ENCODE measurements around the gene ANKRD33B. TPM values are rescaled to one million over a fixed set of nuclear protein-coding genes. Genes with fewer than 3 reads are reported as not detected.
"Not testable (repeated sequence)": the region's sequence is repeated elsewhere in the genome, so short reads cannot be mapped to it uniquely, and the experiment has no call there.

ANKRD33B gene
- total RNA-seq, 1 experiment from 2014 or later: 9.6 TPM

DNA sequence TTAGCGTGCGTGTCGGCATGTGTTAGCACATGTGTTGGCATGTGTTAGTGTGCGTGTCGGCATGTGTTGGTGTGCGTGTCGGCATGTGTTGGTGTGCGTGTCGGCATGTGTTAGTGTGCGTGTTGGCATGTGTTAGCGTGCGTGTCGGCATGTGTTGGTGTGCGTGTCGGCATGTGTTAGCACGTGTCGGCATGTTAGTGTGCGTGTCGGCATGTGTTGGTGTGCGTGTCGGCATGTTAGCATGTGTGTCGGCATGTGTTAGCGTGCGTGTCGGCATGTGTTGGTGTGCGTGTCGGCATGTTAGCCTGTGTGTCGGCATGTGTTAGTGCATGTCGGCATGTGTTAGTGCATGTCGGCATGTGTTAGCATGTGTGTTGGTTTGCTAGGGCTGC lies 14.8 kb upstream of the ANKRD33B start:
- not testable (repeated sequence) for DNase-seq, H3K27me3 ChIP-seq, H3K9me3 ChIP-seq

DNA sequence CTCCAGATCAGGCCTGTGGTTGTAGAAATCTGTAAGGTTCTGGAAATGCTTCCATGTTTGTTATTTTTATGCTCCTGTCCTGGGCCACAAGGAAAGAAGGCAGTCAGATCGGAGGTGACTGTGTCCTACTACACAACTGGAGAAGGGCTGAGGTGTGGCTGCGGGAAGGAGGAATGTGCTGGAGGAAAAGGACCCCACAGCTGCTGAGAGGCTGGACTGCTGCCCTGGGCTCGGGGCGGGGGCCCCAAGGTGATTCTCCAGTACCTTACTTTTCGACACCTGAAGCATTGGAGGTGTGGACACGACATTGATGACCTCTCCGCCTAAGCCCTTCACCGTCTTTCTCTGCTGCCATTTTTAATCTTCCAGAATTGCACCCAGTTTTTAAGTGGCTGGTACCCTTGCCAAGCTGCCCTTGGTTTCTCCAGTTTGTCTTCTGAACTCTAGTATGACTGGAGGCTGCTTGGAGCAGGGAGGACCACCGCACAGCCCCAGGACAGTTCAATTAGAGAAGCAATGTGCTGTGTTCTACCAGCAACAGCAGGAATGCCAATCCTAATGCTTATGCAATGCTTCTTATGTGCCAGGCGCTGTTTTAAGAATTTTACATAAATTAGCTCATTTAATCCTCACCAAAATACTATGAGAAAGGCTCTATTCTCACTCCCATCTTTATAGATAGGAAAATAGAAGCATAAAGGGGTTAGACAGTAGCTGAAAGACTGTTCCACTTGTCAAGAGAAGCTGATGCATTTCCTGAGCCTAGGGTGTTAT lies 13.5 kb upstream of the ANKRD33B start:
- no peak for DNase-seq
- H3K9me3 ChIP-seq: no peaks in the 10 kb centered on the region
- H3K36me3 ChIP-seq: no peaks in the 10 kb centered on the region
- H3K4me3 ChIP-seq: no peak overlapping the region
- H3K27me3 ChIP-seq: no peaks in the 10 kb centered on the region

More for the DNA sequence above, 14.8 kb upstream of the ANKRD33B start:
- not testable (repeated sequence) for H3K36me3 ChIP-seq, H3K4me3 ChIP-seq

DNA sequence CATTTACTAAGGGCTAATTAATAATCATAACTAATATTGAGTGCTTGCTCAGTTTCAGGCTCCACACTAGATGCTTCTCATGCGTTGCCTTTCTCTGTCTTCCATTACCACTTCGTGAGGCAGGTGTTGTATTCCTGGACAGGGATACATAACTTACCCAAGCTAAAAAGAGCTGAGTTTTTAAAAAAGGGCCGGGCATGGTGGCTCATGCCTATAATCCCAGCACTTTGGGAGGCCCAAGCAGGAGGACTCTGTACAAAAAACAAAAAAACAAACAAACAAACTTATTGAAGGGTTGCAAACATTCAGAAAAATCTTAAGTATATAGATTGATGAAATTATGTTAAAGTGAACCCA lies 12.1 kb upstream of the ANKRD33B start:
- no peak overlapping the region for H3K4me3 ChIP-seq
- no peaks in the 10 kb centered on the region for H3K36me3 ChIP-seq
- DNase-seq: no peak

DNA sequence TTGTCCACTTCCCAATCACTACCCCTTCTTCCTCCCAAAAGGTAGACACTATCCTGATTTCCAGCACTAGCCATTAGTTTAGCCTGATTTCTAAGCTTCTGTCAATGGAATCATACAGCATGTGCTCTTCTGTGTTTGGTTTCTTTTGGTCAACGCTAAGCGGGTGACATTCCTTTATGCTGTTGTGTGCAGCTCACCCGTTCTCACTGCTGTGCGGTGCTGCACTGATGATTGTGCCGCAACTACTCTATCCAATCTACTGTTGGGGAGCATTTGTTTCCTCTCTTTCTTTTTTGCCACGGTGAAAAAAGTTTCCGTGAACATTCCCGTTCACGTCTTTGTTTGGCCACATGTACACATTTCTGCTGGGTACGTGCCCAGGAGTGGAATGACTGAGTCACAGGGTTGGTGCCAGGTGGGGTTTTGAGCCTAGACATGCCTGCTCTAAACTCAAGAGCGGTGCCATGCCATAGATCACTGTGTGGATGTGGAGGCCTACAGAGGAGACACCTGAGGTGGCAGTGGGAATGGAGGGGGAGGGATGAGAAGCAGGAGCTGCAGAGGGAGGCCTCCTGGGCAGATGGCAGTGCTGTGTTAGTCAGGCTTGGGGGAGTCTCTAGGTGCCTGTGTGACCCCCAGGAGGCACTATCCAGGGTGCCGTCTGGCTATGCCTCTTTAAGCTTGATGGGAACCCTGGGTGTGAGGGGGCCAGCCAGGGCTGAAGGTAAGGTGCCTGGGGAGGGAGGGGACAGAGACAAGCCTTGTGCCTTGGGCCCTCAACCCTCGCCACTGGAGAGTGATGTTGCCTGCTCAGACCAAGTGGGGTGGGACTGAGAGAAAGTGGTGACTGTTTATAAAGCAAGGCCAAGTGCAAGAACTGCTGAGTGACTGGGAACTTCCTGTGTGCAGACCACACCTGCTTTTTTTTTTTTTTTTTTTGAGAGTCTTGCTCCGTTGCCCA lies 11.4 kb upstream of the ANKRD33B start:
- peak; percentile 75 for DNase-seq
- no peak overlapping the region for H3K4me3 ChIP-seq
- H3K27me3 ChIP-seq: no peaks in the 10 kb centered on the region
- H3K9me3 ChIP-seq: no peaks in the 10 kb centered on the region
- no peaks in the 10 kb centered on the region for H3K36me3 ChIP-seq

More for the DNA sequence above, 12.1 kb upstream of the ANKRD33B start:
- no peaks in the 10 kb centered on the region for H3K27me3 ChIP-seq
- H3K9me3 ChIP-seq: no peaks in the 10 kb centered on the region

DNA sequence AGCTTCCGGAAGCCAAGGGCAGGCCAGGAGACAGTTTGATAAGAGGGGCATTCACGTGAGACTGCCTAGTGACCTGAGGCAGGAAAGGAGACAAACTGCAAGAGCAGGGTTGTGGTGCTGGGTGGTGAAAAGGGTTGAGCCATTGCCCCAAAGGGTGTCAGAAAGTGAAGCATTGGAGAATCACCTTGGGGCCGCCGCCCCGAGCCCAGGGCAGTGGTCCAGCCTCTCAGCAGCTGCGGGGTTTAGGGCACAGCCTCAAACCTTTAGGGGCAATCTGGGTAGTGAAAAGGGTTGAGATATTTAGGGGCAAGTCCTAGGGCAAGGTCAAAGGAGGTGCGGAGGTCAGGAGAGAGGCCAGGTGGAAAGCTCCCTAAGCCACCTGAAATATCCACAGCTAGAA lies 10.4 kb upstream of the ANKRD33B start:
- H3K9me3 ChIP-seq: no peaks in the 10 kb centered on the region
- no peak for DNase-seq
- H3K4me3 ChIP-seq: no peak overlapping the region
- no peaks in the 10 kb centered on the region for H3K27me3 ChIP-seq
- no peaks in the 10 kb centered on the region for H3K36me3 ChIP-seq

DNA sequence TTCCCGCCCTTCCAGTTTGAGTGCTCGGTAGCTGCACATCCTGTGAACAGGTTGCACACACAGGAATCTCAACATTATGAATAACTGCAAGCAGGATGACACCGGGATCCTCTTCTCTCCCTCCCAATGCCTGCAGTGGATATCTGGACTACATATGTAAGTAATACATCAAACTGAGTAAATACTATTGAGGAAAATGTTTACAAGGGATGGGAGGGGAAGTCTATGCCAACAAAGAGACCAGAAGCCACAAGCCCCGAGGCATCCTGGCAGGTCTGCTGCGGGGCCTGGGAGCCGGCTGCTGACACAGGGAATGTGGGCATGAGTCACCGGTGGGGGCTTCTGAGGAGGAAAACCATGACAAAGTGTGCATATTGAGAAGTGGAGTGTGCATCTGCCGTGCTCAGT lies 8.6 kb upstream of the ANKRD33B start:
- Histone ChIP-seq H3K9me3 (no peaks in the 10 kb centered on the region), H3K4me3 (no peak overlapping the region), H3K27me3 (no peaks in the 10 kb centered on the region), H3K36me3 (no peaks in the 10 kb centered on the region)
- DNase-seq: peak; percentile 98

DNA sequence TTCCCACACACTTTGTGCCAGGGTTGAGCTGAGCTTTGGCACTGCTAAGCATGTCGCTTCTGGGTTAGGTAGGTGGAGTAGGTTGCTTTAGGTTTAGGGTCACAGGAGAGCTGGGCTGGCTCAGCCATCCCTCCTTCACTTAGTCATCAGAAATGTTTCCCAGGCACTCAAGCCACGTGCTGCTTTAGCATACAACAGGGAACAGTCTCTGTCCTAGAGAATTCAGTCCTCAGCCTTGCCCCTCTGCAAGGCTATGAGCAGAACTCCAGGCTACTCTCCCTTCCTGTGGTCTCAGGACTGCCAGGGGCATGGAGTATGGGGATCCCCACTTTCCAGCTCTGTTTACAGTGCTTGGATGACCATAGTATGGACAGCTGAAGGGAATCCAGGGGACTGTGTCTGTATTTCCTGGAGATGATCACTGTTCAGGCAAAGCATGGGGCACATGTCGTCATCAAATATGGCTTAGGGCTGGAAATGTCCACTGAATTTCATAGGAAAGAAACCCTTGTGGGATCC lies 7.5 kb upstream of the ANKRD33B start:
- DNase-seq: peak; percentile 77

DNA sequence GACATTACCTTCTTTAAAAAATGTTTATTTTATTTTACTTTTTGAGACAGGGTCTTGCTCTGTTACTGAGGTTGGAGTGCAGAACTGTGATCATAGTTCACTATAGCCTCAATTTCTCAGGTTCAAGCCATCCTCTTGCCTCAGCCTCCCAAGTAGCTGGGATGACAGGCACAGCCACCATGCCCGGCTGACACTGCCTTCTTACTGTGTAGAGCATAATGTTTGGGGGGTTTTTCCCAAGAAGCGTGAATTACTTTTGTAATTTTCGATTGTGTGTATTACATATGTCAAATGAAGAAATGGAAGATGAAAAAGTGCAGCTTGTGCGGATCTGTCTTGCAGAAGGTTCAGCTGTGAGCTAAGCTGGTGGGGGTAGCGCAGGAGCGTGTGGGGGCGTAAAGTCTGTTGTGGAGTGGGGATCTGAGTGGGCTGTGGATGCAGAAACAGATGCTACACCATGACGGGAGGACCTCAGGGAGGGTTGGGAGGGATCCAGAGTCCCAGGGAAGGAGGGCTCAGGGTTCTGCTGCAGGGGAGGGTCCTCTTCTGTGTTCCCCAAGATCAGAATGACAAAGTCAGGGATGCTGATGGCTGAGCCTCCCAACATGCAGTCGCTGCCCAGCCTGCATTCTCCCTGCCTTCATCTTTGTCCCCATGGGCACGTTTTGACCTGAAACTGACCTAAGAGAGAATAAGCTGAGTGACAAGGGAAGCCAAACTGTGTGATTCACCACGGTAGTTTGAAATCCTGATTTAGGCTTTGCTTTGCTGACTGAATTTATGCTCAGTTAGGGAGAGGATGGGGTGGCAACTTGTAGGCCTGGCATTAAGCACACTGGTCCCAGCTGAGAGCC lies 6.8 kb upstream of the ANKRD33B start:
- H3K36me3 ChIP-seq: no peaks in the 10 kb centered on the region
- H3K27me3 ChIP-seq: no peaks in the 10 kb centered on the region
- no peaks in the 10 kb centered on the region for H3K9me3 ChIP-seq
- H3K4me3 ChIP-seq: no peak overlapping the region
- DNase-seq: no peak

More for the DNA sequence above, 7.5 kb upstream of the ANKRD33B start:
- H3K9me3 ChIP-seq: no peaks in the 10 kb centered on the region
- no peaks in the 10 kb centered on the region for H3K27me3 ChIP-seq
- no peaks in the 10 kb centered on the region for H3K36me3 ChIP-seq
- H3K4me3 ChIP-seq: no peak overlapping the region

DNA sequence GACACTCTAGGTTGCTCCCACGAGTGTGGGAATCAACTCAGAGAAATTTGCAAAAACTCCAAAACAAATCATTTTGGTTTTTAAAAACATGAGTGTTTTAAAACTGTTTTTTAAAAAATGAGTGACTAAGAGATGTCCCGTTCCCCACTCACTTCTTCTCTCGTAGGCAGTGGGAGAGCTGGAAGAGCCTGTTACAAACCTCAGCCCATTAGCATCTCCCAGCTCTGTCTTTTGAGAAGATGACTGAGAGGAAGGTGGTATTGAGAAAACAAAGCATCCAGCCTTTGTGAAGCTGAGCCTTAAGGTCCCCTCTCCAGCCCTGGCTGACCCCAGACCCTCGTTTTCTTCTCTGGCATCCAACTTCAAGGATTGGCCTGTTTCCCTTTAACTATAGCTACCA lies 4.7 kb upstream of the ANKRD33B start:
- no peaks in the 10 kb centered on the region for H3K9me3 ChIP-seq
- H3K36me3 ChIP-seq: no peaks in the 10 kb centered on the region
- H3K27me3 ChIP-seq: no peaks in the 10 kb centered on the region
- H3K4me3 ChIP-seq: no peak overlapping the region
- DNase-seq: no peak

DNA sequence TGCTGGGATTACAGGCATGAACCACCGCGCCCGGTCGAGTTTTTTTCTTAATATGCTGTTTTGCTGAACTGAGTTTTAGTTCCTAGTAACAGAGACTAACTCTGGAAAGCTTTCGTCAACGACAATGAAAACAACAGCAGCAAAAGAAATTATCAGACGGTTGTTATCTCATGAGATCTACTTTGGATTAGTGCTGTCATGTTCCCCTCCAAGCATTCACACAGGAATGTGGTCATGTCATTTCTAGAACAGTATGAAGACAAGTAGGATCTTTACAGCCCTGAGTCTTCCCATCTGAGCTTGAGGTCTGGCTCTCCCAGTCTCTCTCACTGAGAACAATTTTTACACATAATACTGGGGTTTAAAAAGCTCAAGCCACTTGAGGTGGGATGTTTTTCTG lies 4.0 kb upstream of the ANKRD33B start:
- DNase-seq: no peak
- H3K9me3 ChIP-seq: no peaks in the 10 kb centered on the region
- no peak overlapping the region for H3K4me3 ChIP-seq
- H3K27me3 ChIP-seq: no peaks in the 10 kb centered on the region
- H3K36me3 ChIP-seq: no peaks in the 10 kb centered on the region

DNA sequence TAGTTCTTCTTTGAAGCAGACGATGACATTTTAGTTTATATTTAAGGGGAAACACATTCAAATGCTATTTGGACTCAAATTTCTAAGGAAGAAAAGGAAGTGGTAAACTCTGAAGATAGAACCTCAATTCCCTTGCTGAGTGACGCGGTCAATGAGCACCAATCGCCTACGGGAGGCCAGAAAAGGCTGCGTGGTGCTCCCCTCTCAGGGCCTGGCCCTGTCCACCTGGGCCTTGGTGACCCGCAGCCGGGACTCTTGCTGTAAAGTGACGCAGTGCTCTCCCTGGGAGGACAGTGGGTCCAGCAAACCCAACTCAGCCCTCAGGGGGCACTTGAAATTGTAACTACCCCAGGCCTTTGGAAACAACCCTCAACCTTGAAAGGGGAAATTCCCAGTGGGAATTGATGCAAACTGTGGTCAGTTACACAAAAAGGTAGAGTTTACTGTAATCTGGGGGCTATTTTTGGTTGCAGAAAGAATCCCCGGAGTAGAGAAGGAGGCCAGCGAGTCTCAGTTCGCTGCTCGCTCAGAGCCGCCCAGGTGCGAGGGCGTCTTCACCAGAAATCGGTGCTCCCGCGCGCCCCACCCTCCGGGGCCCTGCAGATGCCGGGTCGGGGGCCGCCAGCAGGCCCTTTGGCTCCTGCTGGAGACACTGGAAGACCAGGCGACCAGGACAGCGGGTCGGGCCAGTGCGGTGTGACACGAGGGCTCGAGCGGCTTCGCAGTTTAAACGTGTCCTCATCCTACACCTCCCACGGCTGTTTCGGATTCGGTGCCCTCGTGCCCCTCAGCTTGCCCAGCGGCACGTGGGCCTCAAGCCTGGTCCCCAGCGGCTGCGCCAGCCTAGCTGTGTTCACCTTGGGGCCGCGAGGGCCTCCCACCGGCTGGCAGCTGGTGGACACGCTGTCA lies 1.4 kb upstream of the ANKRD33B start:
- no peaks in the 10 kb centered on the region for H3K9me3 ChIP-seq
- H3K27me3 ChIP-seq: no peaks in the 10 kb centered on the region
- DNase-seq: no peak
- peaks cover 19% of the 10 kb centered on the region for H3K36me3 ChIP-seq
- H3K4me3 ChIP-seq: no peak overlapping the region

DNA sequence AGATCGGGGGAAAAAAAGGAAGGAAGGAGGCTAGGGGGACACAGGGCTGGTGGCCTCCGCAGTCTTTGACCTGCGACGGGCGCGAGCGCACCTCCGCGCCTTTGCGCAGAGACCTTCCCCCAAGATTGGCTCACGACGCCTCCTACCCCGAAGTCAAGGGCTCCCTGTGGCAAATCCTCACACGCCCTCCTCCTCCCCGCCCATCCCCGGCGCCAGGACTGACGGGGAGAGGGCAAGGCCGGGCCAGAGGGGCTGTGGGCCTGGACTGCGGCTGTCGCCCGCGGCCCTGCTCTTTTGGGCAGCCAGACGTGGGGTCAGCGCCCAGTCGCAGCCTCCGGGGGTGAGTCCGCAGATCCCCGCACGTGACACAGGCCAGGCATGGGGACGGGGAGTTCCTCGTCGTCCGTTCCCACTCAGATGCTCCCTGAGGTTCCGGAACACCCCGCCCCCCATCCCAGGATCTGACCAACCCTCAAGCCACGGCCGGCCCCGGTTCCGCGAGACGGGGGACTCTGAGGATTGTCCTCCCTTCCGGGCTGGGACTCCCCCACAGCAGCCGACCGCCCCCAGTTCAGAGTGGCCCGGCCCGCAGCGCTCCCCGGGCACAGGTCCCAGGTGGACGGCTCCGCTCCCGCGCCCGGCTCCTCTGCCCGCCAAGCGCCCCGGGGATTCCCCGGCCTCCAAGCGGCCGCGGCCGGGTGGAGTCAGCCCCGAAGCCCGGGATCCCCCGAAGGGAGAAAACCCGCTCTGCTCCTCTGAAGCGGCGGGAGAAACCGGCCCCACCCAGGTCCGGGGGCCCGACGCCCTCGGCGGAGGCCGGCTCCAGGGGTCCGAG lies 543 bp upstream of the ANKRD33B start:
- peak overlapping the region; percentile 81 for H3K4me3 ChIP-seq
- no peaks in the 10 kb centered on the region for H3K9me3 ChIP-seq
- H3K36me3 ChIP-seq: peaks cover 21% of the 10 kb centered on the region
- DNase-seq: peak; percentile 77
- no peaks in the 10 kb centered on the region for H3K27me3 ChIP-seq

DNA sequence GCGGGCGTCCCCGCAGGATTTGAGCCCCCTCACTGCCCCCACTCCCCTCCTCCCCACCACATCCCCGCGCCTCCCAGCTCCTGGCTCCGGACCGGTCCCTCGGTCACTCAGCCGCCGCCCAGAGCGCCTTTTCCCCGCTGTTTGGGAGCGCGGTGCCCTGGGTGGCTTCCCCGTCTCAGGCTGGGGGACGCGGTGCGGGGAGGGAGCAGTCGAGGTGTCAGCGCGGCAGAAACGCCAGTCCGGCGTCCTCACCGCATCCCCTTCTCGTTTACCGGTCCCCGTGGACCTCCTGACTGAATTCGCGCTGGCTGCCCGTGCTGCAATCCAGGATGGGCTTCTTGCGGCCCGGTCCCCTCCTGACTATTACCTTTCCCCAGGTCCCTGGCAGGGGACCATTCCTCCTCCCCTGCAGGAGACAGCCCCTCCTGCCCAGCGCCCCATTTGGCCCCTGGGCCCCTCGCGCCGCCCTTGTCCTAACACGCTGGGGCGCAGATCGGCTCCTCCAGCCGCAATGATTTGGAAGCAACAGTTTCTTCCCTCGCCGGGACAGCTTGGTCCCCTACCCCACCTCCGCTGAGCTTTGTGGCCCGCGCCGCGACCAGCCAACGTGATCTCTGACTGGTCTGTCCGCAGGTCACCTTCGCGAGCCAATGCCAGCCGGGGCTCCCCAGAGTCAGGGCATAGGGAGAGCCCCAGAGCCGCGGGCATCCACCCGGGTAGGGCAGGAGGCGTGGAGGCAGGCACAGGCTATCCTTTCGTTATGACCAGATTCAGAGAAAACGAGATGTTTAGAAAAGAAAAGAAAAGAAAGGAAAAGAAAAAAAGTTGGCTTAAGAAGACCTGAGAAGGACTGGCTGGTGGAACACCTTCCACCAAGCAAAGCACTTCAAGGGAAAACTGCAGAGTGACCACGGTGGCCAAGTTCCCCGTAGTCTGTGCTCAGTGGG lies 1.2 kb downstream of the ANKRD33B start:
- Histone ChIP-seq H3K4me3 (peak overlapping the region; percentile 81), H3K9me3 (no peaks in the 10 kb centered on the region), H3K36me3 (peaks cover 26% of the 10 kb centered on the region), H3K27me3 (no peaks in the 10 kb centered on the region)
- peak; percentile 26 for DNase-seq

Data from MG63 (cell line).